NB4 (cell line): ENCODE results near the gene ANKS1B.

Experiments
- MYC ChIP-seq: IDR thresholded peaks from 2 replicates; pipeline ENCODE4 v1.6.1; 2011; ENCODE audit warnings: low read depth, low read length
- POLR2A ChIP-seq: IDR thresholded peaks from 2 replicates; pipeline ENCODE4 v1.6.1; 2011; ENCODE audit warnings: mild to moderate bottlenecking; ENCODE audit not compliant: insufficient read length; ENCODE audit errors: extremely low read depth
- TF ChIP-seq, protein P1 (sequence below): IDR thresholded peaks from one replicate; pipeline ENCODE4 v1.5.1; 2012; ENCODE audit warnings: low read depth, low read length

DNA sequence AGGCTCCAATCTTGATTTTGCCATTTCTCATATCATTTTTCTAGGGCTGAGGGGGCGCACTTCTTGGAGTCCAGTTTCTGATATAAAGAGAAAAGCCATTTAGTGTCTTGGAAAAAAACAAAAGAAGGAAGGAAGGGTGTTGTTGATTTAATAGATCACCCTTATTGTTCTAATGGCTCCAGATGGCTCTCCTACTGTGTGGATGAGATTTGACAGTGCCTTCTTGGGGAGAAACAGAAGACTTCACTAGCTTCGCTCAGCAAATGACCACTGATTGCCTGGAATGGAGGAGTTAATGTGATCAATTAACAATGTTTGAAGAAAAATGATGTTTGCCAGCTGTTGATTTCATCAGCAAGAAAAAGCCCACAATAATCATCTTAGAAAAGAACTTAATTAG, 1123.5 kb downstream of the ANKS1B start:
- TF ChIP-seq, protein P1, sequence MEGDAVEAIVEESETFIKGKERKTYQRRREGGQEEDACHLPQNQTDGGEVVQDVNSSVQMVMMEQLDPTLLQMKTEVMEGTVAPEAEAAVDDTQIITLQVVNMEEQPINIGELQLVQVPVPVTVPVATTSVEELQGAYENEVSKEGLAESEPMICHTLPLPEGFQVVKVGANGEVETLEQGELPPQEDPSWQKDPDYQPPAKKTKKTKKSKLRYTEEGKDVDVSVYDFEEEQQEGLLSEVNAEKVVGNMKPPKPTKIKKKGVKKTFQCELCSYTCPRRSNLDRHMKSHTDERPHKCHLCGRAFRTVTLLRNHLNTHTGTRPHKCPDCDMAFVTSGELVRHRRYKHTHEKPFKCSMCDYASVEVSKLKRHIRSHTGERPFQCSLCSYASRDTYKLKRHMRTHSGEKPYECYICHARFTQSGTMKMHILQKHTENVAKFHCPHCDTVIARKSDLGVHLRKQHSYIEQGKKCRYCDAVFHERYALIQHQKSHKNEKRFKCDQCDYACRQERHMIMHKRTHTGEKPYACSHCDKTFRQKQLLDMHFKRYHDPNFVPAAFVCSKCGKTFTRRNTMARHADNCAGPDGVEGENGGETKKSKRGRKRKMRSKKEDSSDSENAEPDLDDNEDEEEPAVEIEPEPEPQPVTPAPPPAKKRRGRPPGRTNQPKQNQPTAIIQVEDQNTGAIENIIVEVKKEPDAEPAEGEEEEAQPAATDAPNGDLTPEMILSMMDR: no peak
- TF ChIP-seq POLR2A (no peak), MYC (no peak)
